ENCODE measurements around the gene DLGAP4.
A peak's percentile ranks its signal among the peaks of the same experiment; 100 is the strongest.
"Not testable (repeated sequence)": the region's sequence is repeated elsewhere in the genome, so short reads cannot be mapped to it uniquely, and the experiment has no call there.

The DLGAP4 gene

DNA sequence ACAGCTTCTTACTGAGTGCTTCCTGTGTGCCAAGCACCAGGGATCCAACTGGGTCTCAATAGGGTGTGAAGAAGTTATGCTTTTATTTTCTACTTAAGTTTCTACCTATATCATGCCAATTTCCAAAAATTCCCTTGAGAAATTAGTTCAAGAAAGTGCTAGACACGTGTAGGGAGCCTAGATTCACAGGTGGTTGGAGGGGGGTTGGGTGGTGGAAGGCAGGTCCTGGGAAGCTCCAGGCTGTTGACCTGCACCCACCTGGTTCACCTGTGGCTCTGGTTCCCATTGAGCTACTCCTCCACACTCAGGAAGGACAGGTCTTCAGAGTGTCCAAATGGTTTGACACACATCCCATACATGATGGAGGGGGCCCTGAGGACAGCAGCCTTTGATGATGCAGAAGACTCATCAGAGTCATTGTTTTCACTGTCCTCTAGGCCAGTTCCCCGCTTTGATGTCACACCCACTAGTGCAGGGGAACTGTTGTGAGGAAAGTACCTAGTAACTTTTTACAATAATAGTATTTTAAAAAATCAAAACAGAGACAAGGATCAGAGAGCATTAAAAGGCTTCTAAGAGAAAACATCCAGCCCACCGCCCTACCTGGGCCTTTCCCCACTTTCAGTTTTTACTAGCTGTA is 195.3 kb downstream of the DLGAP4 start:
- no peak for DNase-seq (ENCODE audit: low spot score)

DNA sequence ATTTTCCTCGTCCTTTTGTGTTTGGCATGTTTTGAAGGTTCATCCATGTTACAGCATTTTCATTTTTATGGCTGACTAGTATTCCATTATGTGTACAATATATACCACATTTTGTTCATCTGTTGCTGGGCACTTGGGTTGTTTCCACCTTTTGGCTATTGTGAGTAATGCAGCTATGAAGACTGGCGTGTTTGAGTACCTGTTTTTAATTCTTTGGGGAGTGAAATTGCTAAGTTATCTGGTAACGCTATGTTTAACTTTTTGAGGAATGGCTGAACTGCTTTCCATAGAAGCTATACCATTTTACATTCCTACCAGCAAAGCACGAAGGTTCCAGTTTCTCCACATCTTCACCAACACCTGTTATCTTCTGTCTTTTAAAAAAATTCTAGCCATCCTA is 198.2 kb downstream of the DLGAP4 start:
- no peak for DNase-seq (ENCODE audit: low spot score)

DNA sequence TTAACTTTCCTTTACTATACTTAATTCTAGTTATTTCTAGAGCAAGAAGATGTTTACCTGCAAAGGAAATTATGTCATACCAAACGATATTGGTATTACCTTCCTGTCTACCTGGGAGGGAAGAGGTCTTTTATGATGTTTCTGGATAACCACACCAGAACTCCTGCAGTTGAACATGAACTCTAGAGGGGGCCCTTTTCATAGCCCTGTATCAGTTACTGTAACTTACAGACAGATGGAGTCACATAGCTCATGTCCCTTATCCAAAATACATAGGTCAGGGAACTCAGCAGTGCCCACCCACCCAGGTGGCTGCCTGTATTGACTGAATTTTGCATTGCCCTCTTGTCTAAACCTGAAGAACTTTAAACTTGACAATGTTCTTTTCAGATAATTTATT is 200.1 kb downstream of the DLGAP4 start:
- DNase-seq (ENCODE audit: low spot score): no peak

DNA sequence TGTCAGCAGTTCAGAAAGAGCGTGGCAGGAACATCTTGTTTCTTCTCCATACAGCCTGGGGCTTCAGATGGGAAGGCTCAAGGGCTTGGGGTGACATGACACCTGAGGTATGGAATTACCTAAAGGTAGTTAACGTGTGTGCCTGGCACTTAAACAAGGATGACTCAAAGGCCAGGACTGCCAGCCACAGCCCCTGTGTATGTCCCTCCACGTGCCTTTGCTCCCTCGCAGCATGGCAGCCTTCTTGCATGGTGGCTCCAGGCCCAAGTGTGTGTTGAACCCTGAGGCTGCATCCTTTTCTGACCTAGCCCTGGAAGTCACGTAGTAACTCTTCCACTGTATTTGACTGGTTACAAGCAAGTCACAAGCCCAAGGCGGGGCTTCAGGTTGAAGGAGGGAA is 201.6 kb downstream of the DLGAP4 start:
- DNase-seq (ENCODE audit: low spot score): no peak

DNA sequence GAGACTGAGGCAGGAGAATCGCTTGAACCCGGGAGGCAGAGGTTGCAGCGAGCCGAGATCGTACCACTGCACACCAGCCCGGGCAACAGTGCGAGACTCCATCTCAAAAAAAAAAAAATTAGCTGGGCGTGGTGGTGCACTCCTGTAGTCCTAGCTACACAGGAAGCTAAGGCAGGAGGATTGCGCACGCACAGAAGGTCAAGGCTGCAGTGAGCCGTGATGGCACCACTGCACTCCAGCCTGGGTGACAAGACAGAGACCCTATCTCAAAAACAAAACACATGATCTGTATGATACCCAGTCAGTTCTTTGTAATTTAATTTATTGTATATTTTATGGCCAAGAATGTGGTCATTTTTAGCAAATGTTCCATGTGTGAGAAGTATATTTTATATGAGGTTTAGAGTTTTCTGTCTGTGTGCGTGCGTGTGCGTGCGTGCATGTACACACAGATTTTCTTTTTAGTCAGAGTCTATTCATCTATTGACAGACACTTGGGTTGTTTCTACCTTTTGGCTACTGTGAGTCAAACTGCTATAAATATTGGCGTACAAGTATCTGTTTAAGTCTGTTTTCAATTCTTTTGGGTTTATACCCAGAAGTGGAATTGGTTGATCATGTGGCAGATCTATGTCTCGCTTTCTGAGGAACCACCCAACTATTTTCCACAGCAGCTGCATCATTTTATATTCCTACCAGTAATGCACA is 213.0 kb downstream of the DLGAP4 start:
- DNase-seq (ENCODE audit: low spot score): no peak

DNA sequence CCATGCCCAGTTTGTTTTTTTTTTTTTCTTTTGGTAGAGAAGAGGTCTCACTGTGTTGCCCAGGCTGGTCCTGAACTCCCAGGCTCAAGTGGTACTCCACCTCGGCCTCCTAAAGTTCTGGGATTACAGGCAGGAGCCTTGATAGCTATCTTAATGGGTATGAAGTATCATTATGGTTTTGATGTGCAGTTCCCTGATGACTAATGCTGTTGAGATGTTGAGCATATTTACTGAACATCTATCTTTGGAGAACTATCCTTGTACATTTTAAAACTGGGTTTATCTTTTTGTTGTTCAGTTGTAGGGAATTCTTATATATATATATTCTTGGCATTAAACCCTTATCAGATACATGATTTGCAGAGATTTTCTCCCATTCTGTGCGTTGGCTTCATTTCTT is 213.8 kb downstream of the DLGAP4 start:
- DNase-seq (ENCODE audit: low spot score): peak; percentile 7

DNA sequence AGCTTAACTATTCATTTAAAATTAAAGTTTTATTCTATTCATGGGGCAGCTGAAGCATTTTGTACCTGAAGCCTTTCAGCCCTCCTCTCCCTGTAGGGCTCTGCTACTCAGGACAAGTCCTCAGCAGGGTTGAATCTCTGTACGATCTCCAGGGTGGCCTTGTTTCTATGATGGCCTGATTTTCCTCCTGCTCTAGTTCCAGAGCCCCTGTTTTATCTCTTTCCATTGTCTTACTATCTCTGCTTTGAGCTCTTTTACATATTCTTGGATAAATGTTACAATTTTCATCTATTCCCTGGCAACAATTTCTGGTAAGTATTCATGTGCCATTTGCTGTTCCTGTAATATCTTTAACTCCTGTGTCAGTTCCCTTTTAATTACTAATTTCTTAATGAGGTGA is 215.4 kb downstream of the DLGAP4 start:
- no peak for DNase-seq (ENCODE audit: low spot score)

DNA sequence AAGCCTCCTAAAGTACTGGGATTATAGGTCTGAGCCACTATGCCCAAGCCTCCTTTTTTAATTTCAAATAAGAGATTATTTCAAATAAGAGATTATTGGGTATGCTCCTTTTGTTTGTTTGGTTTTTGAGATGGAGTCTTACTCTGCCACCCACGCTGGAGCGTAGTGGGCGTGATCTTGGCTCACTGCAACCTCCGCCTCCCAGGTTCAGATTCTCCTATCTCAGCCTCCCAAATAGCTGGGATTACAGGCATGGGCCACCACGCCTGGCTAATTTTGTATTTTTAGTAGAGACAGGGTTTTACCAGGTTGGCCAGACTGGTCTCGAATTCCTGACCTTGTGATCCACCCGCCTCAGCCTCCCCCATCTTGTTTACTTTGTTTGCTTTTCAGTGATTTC is 216.3 kb downstream of the DLGAP4 start:
- not testable (repeated sequence) for DNase-seq (ENCODE audit: low spot score)

DNA sequence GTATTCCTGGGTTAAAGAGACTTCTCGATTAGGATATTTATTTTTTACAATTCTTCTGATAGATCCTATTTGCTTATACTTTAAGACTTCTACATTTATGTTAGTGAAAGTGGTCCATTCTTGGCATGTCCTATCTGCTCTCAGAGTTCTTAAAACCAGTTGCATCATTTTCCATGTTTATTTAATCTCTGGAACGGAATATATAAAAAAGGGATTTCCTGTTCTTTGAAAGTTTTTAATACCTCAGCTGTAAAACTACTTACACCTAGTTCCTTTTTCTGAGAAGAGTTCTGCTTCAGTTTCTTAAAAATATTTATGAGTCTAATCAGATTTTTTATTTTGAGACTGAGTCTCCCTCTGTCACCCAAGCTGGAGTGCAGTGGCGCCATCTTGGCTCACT is 217.2 kb downstream of the DLGAP4 start:
- no peak for DNase-seq (ENCODE audit: low spot score)

DNA sequence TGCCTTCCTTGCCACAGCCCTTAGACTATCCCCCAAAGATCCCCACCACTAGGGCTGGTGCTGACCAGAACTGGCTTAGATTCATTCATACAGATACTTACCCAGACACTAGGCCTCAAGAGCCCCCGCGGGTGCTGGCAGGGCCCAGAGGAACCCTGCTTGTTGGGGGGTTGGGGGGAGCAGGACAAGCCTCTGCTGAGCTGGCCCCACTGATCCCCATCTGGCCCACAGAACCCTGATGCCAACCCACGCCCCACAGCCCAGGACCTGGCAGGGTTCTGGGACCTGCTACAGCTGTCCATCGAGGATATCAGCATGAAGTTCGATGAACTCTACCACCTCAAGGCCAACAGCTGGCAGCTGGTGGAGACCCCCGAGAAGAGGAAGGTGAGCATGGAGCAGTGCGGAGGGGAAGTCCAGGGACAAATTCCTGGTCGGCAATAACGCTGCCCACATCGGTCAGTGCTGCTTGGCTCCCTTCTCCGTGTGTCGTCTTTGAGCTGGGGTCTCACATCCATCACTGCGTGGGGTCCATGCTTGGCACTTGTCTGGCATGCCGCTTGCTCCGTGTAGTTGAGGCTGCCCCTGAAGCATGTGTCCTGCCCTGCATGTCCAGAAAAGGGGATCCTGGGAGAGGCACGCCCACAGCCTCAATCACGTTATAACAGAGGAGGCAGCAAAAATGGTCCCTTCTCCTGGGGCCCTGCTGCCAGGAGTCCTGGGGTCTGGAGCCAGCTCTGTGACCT is 219.7 kb downstream of the DLGAP4 start:
- no peak for DNase-seq (ENCODE audit: low spot score)

DNA sequence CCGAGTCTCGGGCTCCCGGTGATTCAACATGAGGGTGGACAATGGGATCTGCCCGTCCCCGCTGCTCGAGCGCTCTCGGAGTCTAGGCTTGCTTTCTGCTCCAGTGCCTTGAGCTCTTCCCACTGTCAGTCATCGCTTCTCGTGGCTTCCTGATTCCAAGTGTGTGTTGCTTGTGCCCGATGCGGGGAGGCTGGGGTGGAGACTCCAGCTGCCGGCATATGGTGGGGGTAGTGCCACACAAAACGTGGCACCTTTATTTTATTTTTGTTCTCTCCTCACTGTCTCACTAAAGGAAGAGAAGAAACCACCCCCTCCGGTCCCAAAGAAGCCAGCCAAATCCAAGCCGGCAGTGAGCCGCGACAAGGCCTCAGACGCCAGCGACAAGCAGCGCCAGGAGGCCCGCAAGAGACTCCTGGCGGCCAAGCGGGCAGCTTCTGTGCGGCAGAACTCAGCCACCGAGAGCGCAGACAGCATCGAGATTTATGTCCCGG is 220.4 kb downstream of the DLGAP4 start:
- no peak for DNase-seq (ENCODE audit: low spot score)

DNA sequence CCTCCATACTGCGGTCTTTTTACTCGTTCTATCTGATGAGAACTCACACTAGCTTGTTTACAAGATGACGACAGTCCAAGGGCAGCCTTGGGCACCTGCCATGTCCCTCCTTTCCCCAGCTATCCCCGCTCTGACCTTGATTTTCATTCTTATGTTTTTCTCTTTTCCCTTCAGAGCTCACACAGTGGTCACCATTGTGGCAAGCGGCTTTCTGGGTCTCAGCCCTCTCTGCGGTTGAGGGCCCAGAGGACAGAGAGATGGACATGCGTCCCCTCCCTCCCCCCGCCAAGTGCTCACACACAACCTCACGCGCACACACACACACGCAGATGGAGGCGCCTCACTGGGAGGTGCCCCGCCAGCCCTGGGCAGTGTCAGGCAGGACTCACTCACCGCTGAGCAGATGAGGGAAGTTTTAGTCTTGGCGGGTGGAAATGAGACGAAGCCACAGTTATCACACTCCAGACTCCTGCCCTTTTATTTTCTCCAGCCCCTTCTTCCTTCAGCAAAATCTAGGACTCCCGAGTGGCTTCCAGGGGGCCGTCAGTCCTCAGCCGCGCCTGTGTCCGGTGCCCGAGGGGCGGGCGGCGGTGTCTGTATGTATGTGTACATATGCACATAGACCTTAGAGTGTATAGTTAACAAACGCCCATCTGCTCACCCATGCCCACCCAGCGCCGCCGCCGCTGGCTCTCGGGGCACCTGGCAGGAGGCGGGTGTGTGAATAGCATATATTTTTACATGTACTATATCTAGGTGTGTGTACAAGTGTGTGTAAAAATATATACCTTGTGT is 221.4 kb downstream of the DLGAP4 start:
- peak; percentile 57 for DNase-seq (ENCODE audit: low spot score)

DNA sequence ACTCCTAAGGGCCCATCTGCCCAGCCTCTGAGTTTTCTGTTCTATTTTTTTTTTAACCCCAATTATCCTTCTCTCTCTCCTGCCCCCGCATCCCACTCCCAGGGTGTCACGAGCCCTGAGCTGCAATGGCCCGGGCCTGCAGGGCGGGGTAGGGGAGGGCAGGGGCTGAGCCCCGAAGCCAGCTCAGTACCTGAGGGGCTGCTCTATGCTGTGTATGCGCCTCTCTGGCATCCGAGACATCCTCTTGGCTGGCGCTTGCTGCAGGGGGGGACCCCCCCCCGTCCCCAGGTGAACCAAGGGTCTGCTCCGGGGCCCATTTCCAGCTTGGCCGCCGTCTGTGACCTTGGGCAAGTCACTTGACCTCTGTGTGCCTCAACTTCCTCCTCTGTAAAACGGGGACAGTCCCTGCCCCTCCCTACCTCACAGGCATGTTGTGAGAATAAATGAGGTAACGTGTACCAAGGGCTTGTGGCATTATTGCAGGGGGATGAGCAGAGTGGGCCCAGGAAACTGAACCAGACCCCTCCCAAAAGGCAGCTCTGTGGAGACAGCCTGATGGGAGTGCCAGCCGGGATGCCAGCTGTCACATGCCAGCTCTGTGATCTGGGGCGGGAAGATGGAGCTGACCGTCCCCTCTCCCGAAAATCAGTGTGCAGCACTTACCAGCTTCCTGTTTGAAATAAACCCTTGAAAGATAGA is 222.2 kb downstream of the DLGAP4 start:
- no peak for DNase-seq (ENCODE audit: low spot score)

DNA sequence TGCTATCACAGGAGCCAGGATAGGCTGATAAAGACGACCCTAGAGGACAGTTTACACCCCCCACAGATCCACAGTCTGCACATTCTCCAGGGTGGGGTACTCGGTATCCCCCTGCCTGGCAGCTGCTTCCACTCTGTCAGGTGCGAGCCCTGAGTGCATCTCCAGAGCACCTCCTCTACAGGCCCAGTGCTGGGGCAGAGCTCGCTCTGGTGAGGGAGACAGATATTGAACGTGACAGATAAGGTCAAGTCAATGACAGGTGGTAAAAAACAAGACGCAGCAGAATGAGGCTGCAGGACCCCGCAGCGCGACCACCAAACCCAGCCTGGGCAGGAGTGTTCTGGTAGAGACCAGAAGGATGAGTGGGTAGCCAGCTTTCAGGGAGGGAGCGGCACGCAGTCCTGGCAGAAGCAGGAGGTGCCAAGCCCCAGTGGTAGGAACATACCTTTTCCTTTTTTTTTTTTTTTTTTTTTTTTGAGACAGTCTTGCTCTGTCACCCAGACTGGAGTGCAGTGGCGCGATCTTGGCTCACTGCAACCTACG is 222.8 kb downstream of the DLGAP4 start:
- DNase-seq (ENCODE audit: low spot score): no peak

DNA sequence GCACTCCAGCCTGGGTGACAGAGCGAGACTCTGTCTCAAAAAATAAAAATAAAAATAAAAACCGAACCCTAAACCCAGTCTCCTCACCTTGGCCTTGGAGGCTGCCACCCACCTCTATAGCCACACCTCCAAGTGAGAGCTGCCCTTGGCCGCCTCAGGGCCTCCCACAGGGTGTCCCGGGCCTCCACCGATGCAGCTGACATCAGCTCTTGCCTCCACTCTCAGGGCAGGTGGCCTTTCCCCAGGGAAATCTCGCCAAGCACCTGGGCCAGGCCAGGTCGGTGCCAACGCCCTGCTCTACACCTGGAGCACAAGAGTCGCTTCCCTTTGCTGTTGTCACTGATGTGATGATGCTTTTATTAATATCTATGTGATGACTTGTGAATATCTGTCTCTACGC is 226.2 kb downstream of the DLGAP4 start:
- DNase-seq (ENCODE audit: low spot score): no peak

DNA sequence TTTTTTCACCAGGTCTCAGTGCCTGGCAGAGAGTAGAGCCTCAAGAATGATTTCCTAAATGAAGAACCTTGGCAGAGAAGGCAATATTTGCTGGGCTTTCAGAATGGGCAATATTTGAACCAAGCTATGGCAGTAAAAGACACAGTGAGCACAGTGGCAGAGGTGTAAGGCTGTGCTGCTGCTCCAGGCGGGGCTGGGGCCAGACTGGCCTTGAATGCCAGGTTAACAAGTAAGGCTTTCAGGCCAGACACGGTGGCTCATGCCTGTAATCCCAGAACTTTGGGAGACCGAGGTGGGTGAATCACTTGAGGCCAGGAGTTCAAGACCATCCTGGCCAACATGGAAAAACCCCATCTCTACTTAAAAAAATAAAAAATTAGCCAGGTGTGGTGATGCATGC is 226.7 kb downstream of the DLGAP4 start:
- DNase-seq (ENCODE audit: low spot score): no peak

DNA sequence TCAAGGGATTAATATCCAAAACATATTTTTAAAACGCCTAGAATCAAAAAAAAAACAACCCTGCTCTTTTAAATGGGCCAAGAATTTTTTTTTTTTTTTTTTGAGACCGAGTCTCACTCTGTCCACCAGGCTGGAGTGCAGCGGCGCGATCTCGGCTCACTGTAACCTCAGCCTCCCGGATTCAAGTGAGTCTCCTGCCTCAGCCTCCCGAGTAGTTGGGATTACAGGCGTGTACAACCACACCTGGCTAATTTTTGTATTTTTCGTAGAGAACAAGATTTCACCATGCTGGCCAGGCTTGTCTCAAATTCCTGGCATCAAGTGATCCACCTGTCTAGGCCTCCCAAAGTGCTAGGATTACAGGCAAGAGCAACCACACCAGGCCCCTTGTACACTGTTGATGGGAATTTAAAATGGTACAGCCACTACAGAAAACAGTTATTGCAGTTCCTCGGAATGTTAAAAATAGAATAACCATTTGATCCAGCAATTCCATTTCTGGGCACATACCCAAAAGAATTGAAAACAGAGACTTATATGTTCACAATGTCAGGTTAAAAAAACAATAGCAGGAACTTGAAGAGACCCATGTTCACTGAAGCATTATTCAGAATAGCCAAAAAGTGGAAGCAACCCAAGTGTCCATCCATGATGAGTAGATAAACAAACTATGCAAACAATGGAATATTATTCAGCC is 232.0 kb downstream of the DLGAP4 start:
- no peak for DNase-seq (ENCODE audit: low spot score)

DNA sequence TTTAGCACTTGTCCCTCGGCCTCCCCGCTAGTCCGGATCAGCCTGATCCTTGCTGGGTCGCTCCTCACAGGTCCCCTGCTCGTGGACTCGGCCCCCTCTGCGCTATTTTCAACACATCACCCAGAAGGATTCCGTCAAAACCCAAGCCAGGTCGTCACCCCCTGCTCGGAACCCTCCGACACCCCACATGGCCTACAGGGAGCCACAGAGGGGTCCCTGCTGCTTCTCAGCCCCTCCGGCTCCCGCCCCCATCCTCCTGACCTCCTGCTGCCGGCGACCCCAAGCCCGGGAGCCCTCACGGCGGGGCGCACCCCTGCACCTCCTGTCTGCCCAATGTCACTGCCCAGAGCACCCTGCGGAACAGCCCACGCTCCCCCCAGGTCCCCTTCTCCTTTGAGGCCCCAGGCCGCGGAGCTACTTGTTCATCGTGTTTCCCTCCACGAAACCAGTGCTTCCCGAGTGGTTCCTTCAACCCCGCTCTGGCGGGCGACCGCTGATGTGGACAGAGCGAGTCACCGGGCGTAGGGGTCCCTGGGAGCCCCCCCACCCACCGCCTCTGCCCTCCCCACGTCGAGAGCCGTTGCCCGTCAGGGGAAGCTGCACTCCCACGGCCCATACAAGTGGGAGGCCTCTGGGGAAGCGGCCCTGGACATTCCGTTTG is 234.5 kb downstream of the DLGAP4 start:
- no peak for DNase-seq (ENCODE audit: low spot score)

DNA sequence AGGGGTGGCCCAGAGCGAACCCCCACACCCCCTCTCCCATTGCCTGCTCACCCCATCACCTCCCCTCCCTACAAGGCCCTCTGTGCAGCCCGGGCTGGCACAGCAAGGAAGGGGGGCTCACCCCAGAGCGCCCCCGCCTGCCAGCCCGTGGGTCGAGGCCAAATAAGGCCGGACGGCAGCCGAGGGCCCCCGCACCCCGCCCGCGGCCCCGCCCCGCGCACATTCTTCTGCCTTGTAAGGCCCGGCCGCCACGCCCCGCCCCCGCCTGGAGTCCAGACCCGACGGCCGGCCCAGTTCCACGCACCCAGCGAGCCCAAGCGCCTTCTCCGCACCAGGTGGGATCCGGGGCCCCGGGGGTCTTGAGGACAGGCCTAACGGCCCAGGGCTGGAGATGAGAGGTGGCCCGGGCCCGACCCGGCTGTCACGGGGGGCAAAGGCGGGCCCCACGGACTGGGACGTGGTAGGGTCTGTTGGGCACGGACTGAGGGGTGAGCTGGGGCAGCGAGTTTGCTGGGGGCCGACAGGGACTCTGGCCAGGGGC is 235.2 kb downstream of the DLGAP4 start, which contains the start of gene MYL9:
MYL9 (plus strand) TSS at position 293 of the 541 bp plus-strand sequence. CDS start 3,366 bp downstream, outside the sequence.
- peak; percentile 95 for DNase-seq (ENCODE audit: low spot score)
